KMS-11 (cell line): ENCODE measurements around the gene CDH13.

Source experiments
- H2AFZ ChIP-seq: fragments of 200-600 bp; sonication (generic); 2 replicates; pipeline ENCODE4 v1.6.1; 2016; ENCODE audit warnings: antibody characterized with exemption, mixed run types, low read depth
- H3K27ac ChIP-seq: fragments of 200-600 bp; sonication (generic); 2 replicates; pipeline ENCODE4 v1.6.1; 2016; ENCODE audit warnings: mild to moderate bottlenecking, mixed run types
- H3K27me3 ChIP-seq: fragments of 200-600 bp; sonication (generic); 2 replicates; pipeline ENCODE4 v1.6.1; 2017; ENCODE audit warnings: mild to moderate bottlenecking, low read depth, mixed run types, moderate library complexity; ENCODE audit not compliant: insufficient read depth
- H3K36me3 ChIP-seq: fragments of 200-600 bp; sonication (generic); 2 replicates; pipeline ENCODE4 v1.6.1; 2017; ENCODE audit warnings: mild to moderate bottlenecking, mixed run types; ENCODE audit not compliant: insufficient read depth
- H3K4me1 ChIP-seq: fragments of 200-600 bp; sonication (generic); 2 replicates; pipeline ENCODE4 v1.6.1; 2016; ENCODE audit warnings: mild to moderate bottlenecking, low read depth, mixed run types; ENCODE audit not compliant: poor library complexity, severe bottlenecking
- H3K4me2 ChIP-seq: fragments of 200-600 bp; sonication (generic); 2 replicates; pipeline ENCODE4 v1.7.0; 2016; ENCODE audit warnings: mild to moderate bottlenecking, mixed run types
- H3K4me3 ChIP-seq: fragments of 200-600 bp; sonication (generic); IDR thresholded peaks from 2 replicates; pipeline ENCODE4 v1.6.1; 2017; ENCODE audit warnings: low read depth, low read length, mixed read lengths; ENCODE audit not compliant: insufficient read depth
- H3K79me2 ChIP-seq: fragments of 200-600 bp; sonication (generic); 2 replicates; pipeline ENCODE4 v1.6.1; 2016; ENCODE audit warnings: low read depth, mixed run types; ENCODE audit not compliant: insufficient read depth
- H3K9ac ChIP-seq: fragments of 200-600 bp; sonication (generic); 2 replicates; pipeline ENCODE4 v1.6.1; 2016; ENCODE audit warnings: mild to moderate bottlenecking, mixed run types
- H4K20me1 ChIP-seq: fragments of 200-600 bp; sonication (generic); 2 replicates; pipeline ENCODE4 v1.6.1; 2016; ENCODE audit warnings: mild to moderate bottlenecking, mixed run types; ENCODE audit not compliant: insufficient read depth
- TF ChIP-seq, protein P1 (sequence below): fragments of 200-600 bp; sonication (generic); conservative IDR thresholded peaks from 2 replicates; pipeline ENCODE4 v1.6.1; 2017; ENCODE audit warnings: low read depth, mild to moderate bottlenecking, antibody characterized with exemption, low read length, moderate library complexity, mixed read lengths

The CDH13 gene

DNA sequence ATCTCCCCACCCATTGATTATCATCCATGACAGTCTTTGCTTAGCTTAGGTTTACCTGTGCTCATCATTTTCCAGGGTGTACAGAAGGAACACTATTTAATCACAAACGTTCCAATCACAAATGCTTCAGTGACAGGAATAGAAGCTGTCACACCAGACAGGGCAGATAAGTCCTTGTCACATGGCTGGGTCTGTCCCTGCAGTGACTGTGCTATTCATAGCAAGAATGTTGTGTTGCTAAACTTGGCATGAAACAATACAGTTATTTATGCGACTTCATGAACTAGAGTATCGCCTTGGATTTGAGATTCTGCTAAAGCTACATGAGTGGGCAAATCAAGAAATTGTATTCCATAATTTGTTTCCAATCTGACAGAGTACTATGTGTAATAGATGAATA is 108.4 kb downstream of the CDH13 start:
- TF ChIP-seq, protein P1, sequence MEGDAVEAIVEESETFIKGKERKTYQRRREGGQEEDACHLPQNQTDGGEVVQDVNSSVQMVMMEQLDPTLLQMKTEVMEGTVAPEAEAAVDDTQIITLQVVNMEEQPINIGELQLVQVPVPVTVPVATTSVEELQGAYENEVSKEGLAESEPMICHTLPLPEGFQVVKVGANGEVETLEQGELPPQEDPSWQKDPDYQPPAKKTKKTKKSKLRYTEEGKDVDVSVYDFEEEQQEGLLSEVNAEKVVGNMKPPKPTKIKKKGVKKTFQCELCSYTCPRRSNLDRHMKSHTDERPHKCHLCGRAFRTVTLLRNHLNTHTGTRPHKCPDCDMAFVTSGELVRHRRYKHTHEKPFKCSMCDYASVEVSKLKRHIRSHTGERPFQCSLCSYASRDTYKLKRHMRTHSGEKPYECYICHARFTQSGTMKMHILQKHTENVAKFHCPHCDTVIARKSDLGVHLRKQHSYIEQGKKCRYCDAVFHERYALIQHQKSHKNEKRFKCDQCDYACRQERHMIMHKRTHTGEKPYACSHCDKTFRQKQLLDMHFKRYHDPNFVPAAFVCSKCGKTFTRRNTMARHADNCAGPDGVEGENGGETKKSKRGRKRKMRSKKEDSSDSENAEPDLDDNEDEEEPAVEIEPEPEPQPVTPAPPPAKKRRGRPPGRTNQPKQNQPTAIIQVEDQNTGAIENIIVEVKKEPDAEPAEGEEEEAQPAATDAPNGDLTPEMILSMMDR: no peak
- no peak overlapping the region for H3K27ac ChIP-seq
- H3K4me3 ChIP-seq: no peak overlapping the region
- no peaks in the 10 kb centered on the region for H3K79me2 ChIP-seq
- H3K36me3 ChIP-seq: no peaks in the 10 kb centered on the region
- no peaks in the 10 kb centered on the region for H4K20me1 ChIP-seq
- H3K27me3 ChIP-seq: no peaks in the 10 kb centered on the region
- peak overlapping the region; percentile 36; the same call in 1 of the 2 replicates for H2AFZ ChIP-seq
- H3K4me2 ChIP-seq: peak overlapping the region; percentile 62
- peaks cover 39% of the 10 kb centered on the region for H3K4me1 ChIP-seq
- H3K9ac ChIP-seq: no peak overlapping the region

GRCh38 chr16:82735673-82736091 is 108.9 kb downstream of the CDH13 start:
- Histone ChIP-seq H2AFZ (peak overlapping the region; percentile 36; the same call in 1 of the 2 replicates), H3K27ac (no peak overlapping the region), H4K20me1 (no peaks in the 10 kb centered on the region), H3K4me2 (peak overlapping the region; percentile 62), H3K79me2 (no peaks in the 10 kb centered on the region), H3K27me3 (no peaks in the 10 kb centered on the region), H3K36me3 (no peaks in the 10 kb centered on the region), H3K9ac (no peak overlapping the region), H3K4me3 (no peak overlapping the region), H3K4me1 (peaks cover 34% of the 10 kb centered on the region)
- TF ChIP-seq, protein P1: no peak

- Histone ChIP-seq H3K4me3 (no peak overlapping the region), H3K4me1 (peaks cover 28% of the 10 kb centered on the region), H3K36me3 (no peaks in the 10 kb centered on the region), H3K27ac (no peak overlapping the region), H4K20me1 (no peaks in the 10 kb centered on the region), H3K79me2 (no peaks in the 10 kb centered on the region), H3K4me2 (peak overlapping the region; percentile 62), H3K27me3 (no peaks in the 10 kb centered on the region), H3K9ac (no peak overlapping the region), H2AFZ (peak overlapping the region; percentile 36; the same call in 1 of the 2 replicates)
- TF ChIP-seq, protein P1: no peak
Measured at GRCh38 chr16:82736224-82736623, 109.5 kb downstream of the CDH13 start.

GRCh38 chr16:82738699-82739098 is 111.9 kb downstream of the CDH13 start:
- Histone ChIP-seq H3K36me3 (no peaks in the 10 kb centered on the region), H3K27ac (no peak overlapping the region), H3K4me1 (peaks cover 26% of the 10 kb centered on the region), H3K79me2 (no peaks in the 10 kb centered on the region), H2AFZ (no peak overlapping the region), H3K4me2 (no peak overlapping the region), H3K27me3 (no peaks in the 10 kb centered on the region), H3K9ac (no peak overlapping the region), H3K4me3 (no peak overlapping the region), H4K20me1 (no peaks in the 10 kb centered on the region)
- TF ChIP-seq, protein P1: 0 out of 2 replicates have a peak, but pooled peaks have one; percentile 24
